PC-9 (cell line): ENCODE data around the gene GDE1.

Experiments used
- EZH2 ChIP-seq: fragments of 200-600 bp; sonication (generic); IDR thresholded peaks from 2 replicates; pipeline ENCODE4 v1.8.0; 2017; ENCODE audit warnings: antibody characterized with exemption, low read depth
- TF ChIP-seq, protein P1 (sequence below): fragments of 200-600 bp; sonication (generic); conservative IDR thresholded peaks from 2 replicates; pipeline ENCODE4 v1.6.1; 2017; ENCODE audit warnings: mixed run types, antibody characterized with exemption, mild to moderate bottlenecking, moderate library complexity

DNA sequence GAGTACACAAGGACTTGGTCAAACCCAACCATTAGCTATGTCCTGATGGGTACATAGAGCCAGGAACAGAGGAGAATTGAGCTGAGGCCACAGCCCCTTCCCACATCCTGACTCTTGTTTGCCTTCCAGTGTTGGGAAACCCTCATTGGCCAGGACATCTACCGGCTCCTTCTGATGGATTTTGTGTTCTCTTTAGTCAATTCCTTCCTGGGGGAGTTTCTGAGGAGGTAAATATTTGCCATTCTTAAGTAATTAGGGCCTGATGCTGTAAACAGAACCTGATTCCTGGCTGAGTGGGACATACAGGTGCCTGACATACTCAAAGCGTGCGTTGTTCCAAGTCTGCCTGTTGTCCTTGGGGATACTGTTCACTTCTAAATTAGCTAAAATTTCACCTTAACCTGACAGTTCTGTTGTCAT, 42.6 kb downstream of the GDE1 start:
- TF ChIP-seq, protein P1, sequence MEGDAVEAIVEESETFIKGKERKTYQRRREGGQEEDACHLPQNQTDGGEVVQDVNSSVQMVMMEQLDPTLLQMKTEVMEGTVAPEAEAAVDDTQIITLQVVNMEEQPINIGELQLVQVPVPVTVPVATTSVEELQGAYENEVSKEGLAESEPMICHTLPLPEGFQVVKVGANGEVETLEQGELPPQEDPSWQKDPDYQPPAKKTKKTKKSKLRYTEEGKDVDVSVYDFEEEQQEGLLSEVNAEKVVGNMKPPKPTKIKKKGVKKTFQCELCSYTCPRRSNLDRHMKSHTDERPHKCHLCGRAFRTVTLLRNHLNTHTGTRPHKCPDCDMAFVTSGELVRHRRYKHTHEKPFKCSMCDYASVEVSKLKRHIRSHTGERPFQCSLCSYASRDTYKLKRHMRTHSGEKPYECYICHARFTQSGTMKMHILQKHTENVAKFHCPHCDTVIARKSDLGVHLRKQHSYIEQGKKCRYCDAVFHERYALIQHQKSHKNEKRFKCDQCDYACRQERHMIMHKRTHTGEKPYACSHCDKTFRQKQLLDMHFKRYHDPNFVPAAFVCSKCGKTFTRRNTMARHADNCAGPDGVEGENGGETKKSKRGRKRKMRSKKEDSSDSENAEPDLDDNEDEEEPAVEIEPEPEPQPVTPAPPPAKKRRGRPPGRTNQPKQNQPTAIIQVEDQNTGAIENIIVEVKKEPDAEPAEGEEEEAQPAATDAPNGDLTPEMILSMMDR = no peak
- TF ChIP-seq EZH2 = no peak
